ENCODE results near the gene EIF1. TPM values are rescaled to one million over a fixed set of nuclear protein-coding genes. Genes with fewer than 3 reads are reported as not detected.

EIF1 gene
- polyA plus RNA-seq, 1 experiment: 251 TPM

DNA sequence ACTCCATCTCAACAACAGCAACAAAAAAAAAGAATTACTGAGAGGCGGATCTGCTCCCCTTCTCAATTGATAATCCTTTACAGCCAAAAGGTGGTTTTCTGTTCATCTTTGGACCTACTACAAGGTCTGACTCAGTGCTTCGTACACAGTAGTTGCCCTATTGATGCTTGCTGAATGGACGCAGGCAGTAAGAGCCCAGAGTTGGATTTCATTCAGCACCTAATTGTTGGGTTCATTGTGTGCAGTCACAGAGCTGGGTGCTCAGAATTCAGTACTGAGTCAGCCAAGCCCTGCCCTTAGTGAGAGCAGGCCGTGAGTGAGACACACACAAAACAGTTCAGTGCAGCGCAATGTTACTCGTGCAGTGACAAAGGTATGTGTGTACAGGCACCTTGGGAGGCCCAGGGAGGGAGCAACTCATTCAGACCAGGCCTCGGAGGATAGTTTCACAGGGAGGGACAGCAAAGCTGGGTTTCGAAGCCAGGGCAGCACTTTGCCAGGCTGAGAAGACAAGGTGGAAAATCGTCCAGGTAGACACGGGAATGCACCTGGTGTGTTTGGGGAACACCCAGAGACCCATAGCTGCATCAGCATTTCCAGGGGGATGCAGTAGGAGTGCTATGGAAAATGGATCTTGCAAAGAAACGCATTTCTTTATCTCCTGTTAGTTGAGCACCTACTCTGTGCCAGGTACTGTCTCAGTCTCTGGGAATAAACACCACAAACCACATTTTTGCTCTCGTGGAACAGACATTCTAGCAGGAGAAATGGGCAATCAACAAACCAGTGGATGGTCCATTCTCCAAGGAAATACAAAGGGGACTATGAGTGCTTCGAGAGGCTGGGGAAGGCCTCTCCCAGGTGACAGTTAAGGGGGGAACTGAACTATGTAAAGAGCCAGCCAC, 46.2 kb upstream of the EIF1 start:
- no peaks in the 10 kb centered on the region for H3K27me3 ChIP-seq (ENCODE audit: control insufficient read depth, insufficient read depth, low read length)
- no peak for DNase-seq (ENCODE audit: low read depth)
- CTCF ChIA-PET: interaction anchor here (1.2 to 1.3 kb wide), 2 partner anchors 20 to 93 kb away, joined by 5 to 6 read pairs; no protein-coding TSS in a partner anchor

DNA sequence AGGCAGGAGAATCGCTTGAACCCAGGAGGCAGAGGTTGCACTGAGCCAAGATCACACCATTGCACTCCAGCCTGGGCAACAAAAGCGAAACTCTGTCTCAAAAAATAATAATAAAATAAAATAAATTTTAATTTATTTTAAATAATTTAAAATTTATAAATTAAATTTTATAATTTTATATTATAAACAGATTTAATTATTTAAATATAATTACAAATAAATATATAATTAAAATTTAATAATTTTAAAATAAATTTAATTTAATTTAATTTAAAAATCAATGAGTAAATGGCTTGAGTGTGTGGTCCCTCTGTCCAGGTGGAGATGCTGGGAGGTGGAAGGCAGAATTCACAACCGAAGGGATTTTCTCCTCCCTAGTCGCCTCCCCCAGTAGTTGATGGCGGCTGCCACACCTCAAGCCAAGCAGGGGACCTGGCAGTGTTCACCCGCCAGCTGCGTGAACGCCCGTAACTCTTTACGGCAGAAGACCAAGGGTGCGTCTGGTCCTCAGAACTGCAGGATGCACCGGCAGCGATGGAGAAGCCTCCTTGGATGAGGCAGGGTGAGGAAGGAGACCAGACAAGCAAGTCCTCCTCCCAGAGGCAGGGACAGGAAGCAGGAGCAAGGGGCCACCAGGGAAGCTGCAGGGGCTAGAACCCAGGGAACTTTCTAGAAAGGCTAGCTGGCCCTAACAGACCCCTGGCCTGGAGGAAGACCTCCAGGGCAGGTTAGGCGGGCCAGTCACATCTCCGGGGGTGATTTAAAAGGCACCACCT, 41.5 kb upstream of the EIF1 start:
- Histone ChIP-seq H3K27me3 (ENCODE audit: control insufficient read depth, insufficient read depth, low read length) (no peaks in the 10 kb centered on the region), H3K36me3 (ENCODE audit: control insufficient read depth, insufficient read depth, low read length) (no peaks in the 10 kb centered on the region), H3K4me3 (ENCODE audit: low read depth, low read length) (no peak overlapping the region)
- no peak for DNase-seq (ENCODE audit: low read depth)
- TF ChIP-seq, protein P1, sequence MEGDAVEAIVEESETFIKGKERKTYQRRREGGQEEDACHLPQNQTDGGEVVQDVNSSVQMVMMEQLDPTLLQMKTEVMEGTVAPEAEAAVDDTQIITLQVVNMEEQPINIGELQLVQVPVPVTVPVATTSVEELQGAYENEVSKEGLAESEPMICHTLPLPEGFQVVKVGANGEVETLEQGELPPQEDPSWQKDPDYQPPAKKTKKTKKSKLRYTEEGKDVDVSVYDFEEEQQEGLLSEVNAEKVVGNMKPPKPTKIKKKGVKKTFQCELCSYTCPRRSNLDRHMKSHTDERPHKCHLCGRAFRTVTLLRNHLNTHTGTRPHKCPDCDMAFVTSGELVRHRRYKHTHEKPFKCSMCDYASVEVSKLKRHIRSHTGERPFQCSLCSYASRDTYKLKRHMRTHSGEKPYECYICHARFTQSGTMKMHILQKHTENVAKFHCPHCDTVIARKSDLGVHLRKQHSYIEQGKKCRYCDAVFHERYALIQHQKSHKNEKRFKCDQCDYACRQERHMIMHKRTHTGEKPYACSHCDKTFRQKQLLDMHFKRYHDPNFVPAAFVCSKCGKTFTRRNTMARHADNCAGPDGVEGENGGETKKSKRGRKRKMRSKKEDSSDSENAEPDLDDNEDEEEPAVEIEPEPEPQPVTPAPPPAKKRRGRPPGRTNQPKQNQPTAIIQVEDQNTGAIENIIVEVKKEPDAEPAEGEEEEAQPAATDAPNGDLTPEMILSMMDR (IDR thresholded peaks at IDR 0.05; ENCODE audit: insufficient read depth, low read depth, low read length): no peak
- CTCF ChIA-PET: interaction anchor here (0.9 to 15.6 kb wide), 33 partner anchors 11 to 917 kb away, joined by 3 to 343 read pairs (median 8); partner anchors contain the start of genes EIF1, KRT13, KRT34 and KRT38
- POLR2A ChIA-PET: no interaction called here

More for the DNA sequence above, 46.2 kb upstream of the EIF1 start:
- POLR2A ChIA-PET: no interaction called here
- Histone ChIP-seq H3K4me3 (ENCODE audit: low read depth, low read length) (no peak overlapping the region), H3K36me3 (ENCODE audit: control insufficient read depth, insufficient read depth, low read length) (no peaks in the 10 kb centered on the region)
- TF ChIP-seq, protein P1 (IDR thresholded peaks at IDR 0.05; ENCODE audit: insufficient read depth, low read depth, low read length): no peak

DNA sequence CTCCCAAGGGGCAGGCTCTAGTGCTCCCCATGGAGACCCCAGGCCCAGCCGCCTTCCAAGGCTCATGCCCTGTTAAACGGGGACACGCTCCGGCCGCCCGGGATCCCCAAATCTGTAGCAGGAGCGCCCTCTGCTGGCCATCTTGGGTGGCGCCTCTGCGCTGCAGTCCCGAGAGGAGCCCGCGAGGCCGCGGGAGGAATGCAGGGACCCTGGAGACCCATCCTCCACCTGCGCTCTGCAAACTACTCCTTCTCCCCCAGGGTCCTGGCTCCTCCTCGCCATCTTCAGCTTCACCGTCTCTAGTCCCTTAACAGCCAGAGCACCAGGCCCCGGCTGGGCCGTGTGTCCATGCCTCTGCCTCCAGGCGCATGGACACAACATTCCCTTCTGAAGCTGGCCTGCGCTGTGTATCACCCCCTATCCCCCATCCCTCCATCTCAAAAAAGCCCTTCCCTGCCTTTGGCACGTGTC, 40.7 kb upstream of the EIF1 start:
- CTCF ChIA-PET: interaction anchor here (0.7 to 15.6 kb wide), 70 partner anchors 9 to 1008 kb away, joined by 3 to 343 read pairs (median 6); partner anchors contain the start of genes EIF1, KRT13, KRT17 and KRT34
- POLR2A ChIA-PET: interaction anchor here (0.6 kb wide), 3 partner anchors 100 to 512 kb away, joined by 5 to 20 read pairs (median 12); no protein-coding TSS in a partner anchor

DNA sequence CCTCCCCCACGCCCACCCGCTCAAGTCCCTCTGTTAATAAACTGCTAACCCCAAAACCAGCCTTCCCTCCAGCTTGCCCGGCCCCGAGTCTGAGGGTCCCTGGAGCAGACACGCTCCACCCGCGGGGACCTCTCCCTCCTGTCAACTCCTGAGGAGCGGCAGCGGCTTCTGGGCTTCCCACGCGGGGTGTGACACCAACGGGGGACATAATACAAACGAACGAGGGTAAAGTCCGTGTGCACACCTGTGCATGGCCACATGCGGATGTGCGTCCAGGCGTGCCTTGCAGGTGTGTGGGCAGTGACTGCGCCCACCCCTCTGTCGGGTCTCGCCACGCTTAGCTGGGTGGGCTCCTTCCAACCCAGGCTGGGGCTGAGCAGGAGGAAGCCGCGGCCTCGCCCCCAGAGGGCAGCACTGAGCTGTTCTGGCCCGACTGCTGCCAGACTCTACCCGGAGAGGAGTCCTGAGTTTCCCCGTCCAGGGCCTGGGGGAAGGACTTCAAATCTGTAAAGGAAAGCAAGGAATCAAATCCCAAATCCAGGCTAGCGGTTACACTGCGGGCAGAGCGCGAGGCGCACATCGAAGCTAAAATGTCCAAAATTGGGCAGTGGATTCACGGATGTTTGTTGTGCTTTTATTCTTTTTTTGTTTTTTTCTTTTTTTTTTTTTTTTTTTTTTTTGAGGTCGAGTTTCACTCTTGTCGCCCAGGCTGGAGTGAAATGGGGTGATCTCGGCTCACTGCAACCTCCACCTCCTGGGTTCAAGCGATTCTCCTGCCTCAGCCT, 40.1 kb upstream of the EIF1 start:
- Histone ChIP-seq H3K36me3 (ENCODE audit: control insufficient read depth, insufficient read depth, low read length) (no peaks in the 10 kb centered on the region), H3K4me3 (ENCODE audit: low read depth, low read length) (peak overlapping the region; percentile 36), H3K27me3 (ENCODE audit: control insufficient read depth, insufficient read depth, low read length) (no peaks in the 10 kb centered on the region)
- ChIA-PET CTCF (interaction anchor here (0.7 to 15.6 kb wide), 78 partner anchors 9 to 1008 kb away, joined by 3 to 343 read pairs (median 5); partner anchors contain the start of genes EIF1, KRT12, KRT13 and KRT17), POLR2A (interaction anchor here (0.6 kb wide), 3 partner anchors 101 to 512 kb away, joined by 5 to 20 read pairs (median 12); no protein-coding TSS in a partner anchor)
- no peak for DNase-seq (ENCODE audit: low read depth)
- TF ChIP-seq, protein P1 (IDR thresholded peaks at IDR 0.05; ENCODE audit: insufficient read depth, low read depth, low read length): peak; percentile 99

More for the DNA sequence above, 40.7 kb upstream of the EIF1 start:
- TF ChIP-seq, protein P1 (IDR thresholded peaks at IDR 0.05; ENCODE audit: insufficient read depth, low read depth, low read length): peak; percentile 97
- H3K4me3 ChIP-seq (ENCODE audit: low read depth, low read length): peak overlapping the region; percentile 36
- no peak for DNase-seq (ENCODE audit: low read depth)
- H3K36me3 ChIP-seq (ENCODE audit: control insufficient read depth, insufficient read depth, low read length): no peaks in the 10 kb centered on the region
- H3K27me3 ChIP-seq (ENCODE audit: control insufficient read depth, insufficient read depth, low read length): no peaks in the 10 kb centered on the region

Data from BJ (cell line).